Small intestine (tissue), 7 donors: ENCODE data around the gene R3HDM1. TPM values are rescaled to one million over a fixed set of nuclear protein-coding genes. Genes with fewer than 3 reads are reported as not detected.
"Not testable (repeated sequence)": the region's sequence is repeated elsewhere in the genome, so short reads cannot be mapped to it uniquely, and the experiment has no call there.

Experiments used
- DNase-seq, 2 donors: peaks; one replicate each; pipeline versions ENCODE4 v3.0.0 to v3.0.0-alpha.2; 2013
- FAIRE-seq: peaks from 2 replicates; lab custom pipeline; 2012; peaks lifted over from hg19 to GRCh38; lab: Jason Lieb, UNC
- H3K27ac ChIP-seq, 3 donors: one replicate each; pipeline ENCODE4 v1.5.1; 2013; ENCODE audit warnings: low read length in 2 of 3, mild to moderate bottlenecking in 2 of 3, control low read depth in 1 of 3, inconsistent platforms in 1 of 3, low read depth in 1 of 3, moderate library complexity in 1 of 3
- H3K27me3 ChIP-seq, 3 donors: one replicate each; pipeline ENCODE4 v1.6.1; 2013; ENCODE audit warnings: low read length in 3 of 3, inconsistent platforms in 1 of 3; ENCODE audit not compliant: control insufficient read depth in 3 of 3, insufficient read depth in 3 of 3
- H3K36me3 ChIP-seq, 3 donors: one replicate each; pipeline ENCODE4 v1.6.1; 2013; ENCODE audit warnings: low read length in 3 of 3, inconsistent platforms in 1 of 3, low read depth in 1 of 3, mild to moderate bottlenecking in 1 of 3, moderate library complexity in 1 of 3; ENCODE audit not compliant: control insufficient read depth in 3 of 3, insufficient read depth in 2 of 3
- H3K4me1 ChIP-seq, 3 donors: one replicate each; pipeline ENCODE4 v1.6.1; 2013; ENCODE audit warnings: low read length in 2 of 3, inconsistent platforms in 1 of 3, low read depth in 1 of 3, mild to moderate bottlenecking in 1 of 3, moderate library complexity in 1 of 3; ENCODE audit not compliant: control insufficient read depth in 3 of 3, insufficient read depth in 2 of 3
- H3K4me3 ChIP-seq, 3 donors: one replicate each; pipeline ENCODE4 v1.5.1; 2013; ENCODE audit warnings: low read length in 3 of 3, control low read depth in 1 of 3, inconsistent platforms in 1 of 3, low read depth in 1 of 3, mild to moderate bottlenecking in 1 of 3, moderate library complexity in 1 of 3
- H3K9me3 ChIP-seq, 2 donors: one replicate each; pipeline ENCODE4 v1.6.1; 2013; ENCODE audit warnings: low read depth in 1 of 2, low read length in 1 of 2; ENCODE audit not compliant: control insufficient read depth in 2 of 2, insufficient read depth in 1 of 2
- WGBS, 3 donors: extraction: QIAGEN DNeasy Blood & Tissue Kit; methylation state at CpG; one replicate each; pipeline ENCODE4 v1.1.7; 2013; 5-methylcytosine and 5-hydroxymethylcytosine counted together
- polyA plus RNA-seq, 4 donors: library from polyadenylated mRNA; stranded (reverse) in 3 of 4; unstranded in 1 of 4; fragments of 200-250 nt in 3 of 4; fragments of 120-200 nt in 1 of 4; gene quantifications; one replicate each; pipeline versions ENCODE4 v1.2.1 to v1.2.3, GENCODE V29; 2013
- donor health status: healthy with polysubstance abuse.
- donor health status: control.
- donor health status: control.
- donor health status: Bipolar disorder and iron deficiency.
- donor health status: healthy.

The R3HDM1 gene
- polyA plus RNA-seq, 4 donors: 5.4 to 20.4 (median 10.2) TPM

GRCh38 chr2:135512099-135512498, 19.2 kb upstream of the R3HDM1 start:
- Histone ChIP-seq H3K4me1 (no peaks in the 10 kb centered on the region), H3K27ac (no peak overlapping the region), H3K27me3 (no peaks in the 10 kb centered on the region), H3K36me3 (no peaks in the 10 kb centered on the region), H3K4me3 (no peak overlapping the region), H3K9me3 (peaks cover 0 to 11% of the 10 kb centered on the region in 2 donors)
- DNase-seq: no peak
- 93 to 99% (median 97%) methylated on average over 2 of the region's 2 CpGs for WGBS, 3 donors
- no peak for FAIRE-seq

GRCh38 chr2:135525786-135526185, 5.5 kb upstream of the R3HDM1 start:
- FAIRE-seq (no peak), DNase-seq (no peak)
- peaks cover 0 to 2% of the 10 kb centered on the region in 2 donors for H3K9me3 ChIP-seq
- peaks cover 0 to 3% (median 0%) of the 10 kb centered on the region in 3 donors for H3K36me3 ChIP-seq
- 90 to 94% (median 94%) methylated on average over 1 of the region's 1 CpG for WGBS, 3 donors
- no peaks in the 10 kb centered on the region for H3K4me1 ChIP-seq
- no peak overlapping the region for H3K27ac ChIP-seq
- H3K4me3 ChIP-seq: no peak overlapping the region
- no peaks in the 10 kb centered on the region for H3K27me3 ChIP-seq

- Histone ChIP-seq H3K27ac (no peak overlapping the region), H3K27me3 (no peaks in the 10 kb centered on the region), H3K36me3 (no peaks in the 10 kb centered on the region), H3K9me3 (no peaks in the 10 kb centered on the region), H3K4me1 (peaks cover 0 to 3% (median 1%) of the 10 kb centered on the region in 3 donors), H3K4me3 (no peak overlapping the region)
- FAIRE-seq (no peak), DNase-seq (no peak)
- WGBS, 3 donors: 91 to 95% (median 93%) methylated on average over 3 of the region's 3 CpGs
Measured at GRCh38 chr2:135528006-135528405, 3.3 kb upstream of the R3HDM1 start.

GRCh38 chr2:135530313-135531230, 712 bp upstream of the R3HDM1 start, which contains the start of gene ZRANB3:
TSS of gene ZRANB3 (minus strand) at chr2:135531218.
- DNase-seq: peak; percentile 98 to 99
- H3K4me3 ChIP-seq: peak within 1 kb of the TSS; percentile 68 to 84 (median 81)
- H3K36me3 ChIP-seq: no peaks in the 10 kb centered on the region
- peak within 1 kb of the TSS; percentile 42 to 95 (median 95) for H3K27ac ChIP-seq
- no peaks in the 10 kb centered on the region for H3K27me3 ChIP-seq
- peak; percentile 10 for FAIRE-seq
- no peaks in the 10 kb centered on the region for H3K9me3 ChIP-seq
- H3K4me1 ChIP-seq: peaks cover 0 to 3% (median 2%) of the 10 kb centered on the region in 3 donors
- WGBS, 3 donors: 0 to 1% (median 1%) methylated on average over 46 of the region's 46 CpGs

GRCh38 chr2:135532581-135532980, 1.3 kb downstream of the R3HDM1 start:
- no peak overlapping the region for H3K27ac ChIP-seq
- H3K36me3 ChIP-seq: no peaks in the 10 kb centered on the region
- no peak for FAIRE-seq
- peaks cover 0 to 3% (median 2%) of the 10 kb centered on the region in 3 donors for H3K4me1 ChIP-seq
- H3K27me3 ChIP-seq: no peaks in the 10 kb centered on the region
- 51 to 61% (median 54%) methylated on average over 3 of the region's 3 CpGs for WGBS, 3 donors
- no peak overlapping the region for H3K4me3 ChIP-seq
- DNase-seq: no peak
- H3K9me3 ChIP-seq: no peaks in the 10 kb centered on the region

- H3K9me3 ChIP-seq, H3K27ac ChIP-seq, H3K4me3 ChIP-seq, H3K4me1 ChIP-seq, DNase-seq, H3K36me3 ChIP-seq, H3K27me3 ChIP-seq, FAIRE-seq: not testable (repeated sequence)
- 97 to 98% (median 98%) methylated on average over 15 of the region's 15 CpGs for WGBS, 3 donors
Measured at GRCh38 chr2:135533545-135533944, 2.3 kb downstream of the R3HDM1 start.

- Histone ChIP-seq H3K4me3 (no peak overlapping the region), H3K9me3 (no peaks in the 10 kb centered on the region), H3K4me1 (no peaks in the 10 kb centered on the region), H3K27ac (no peak overlapping the region), H3K36me3 (no peaks in the 10 kb centered on the region), H3K27me3 (no peaks in the 10 kb centered on the region)
- DNase-seq: no peak
- no peak for FAIRE-seq
- WGBS, 3 donors: 89 to 94% (median 91%) methylated on average over 3 of the region's 3 CpGs
Measured at GRCh38 chr2:135546436-135546835, 15.2 kb downstream of the R3HDM1 start.

GRCh38 chr2:135547311-135547710, 16.0 kb downstream of the R3HDM1 start:
- DNase-seq: no peak

More at GRCh38 chr2:135547311-135547710, 16.0 kb downstream of the R3HDM1 start:
- FAIRE-seq: no peak
- Histone ChIP-seq H3K9me3 (no peaks in the 10 kb centered on the region), H3K36me3 (no peaks in the 10 kb centered on the region), H3K4me3 (no peak overlapping the region), H3K27me3 (no peaks in the 10 kb centered on the region), H3K4me1 (no peaks in the 10 kb centered on the region), H3K27ac (no peak overlapping the region)
- WGBS, 3 donors: 93 to 96% (median 95%) methylated on average over 3 of the region's 3 CpGs
